ENCODE results near the gene ADPRM.
A peak's percentile ranks its signal among the peaks of the same experiment; 100 is the strongest.

The ADPRM gene

GRCh38 chr17:10754109-10754508, 56.7 kb downstream of the ADPRM start:
- no peak for DNase-seq (ENCODE audit: low spot score)
- Histone ChIP-seq H2AK5ac (ENCODE audit: low read depth, low read length) (no peak overlapping the region), H3K9me3 (replicated peaks in 1 of 2; ENCODE audit: control insufficient read depth in 2 of 2, insufficient read depth in 1 of 2, low read depth in 1 of 2, low read length in 2 of 2) (no peaks in the 10 kb centered on the region), H3K4ac (ENCODE audit: low read length) (no peak overlapping the region), H4K8ac (ENCODE audit: low read depth, low read length) (no peak overlapping the region), H2AFZ (ENCODE audit: low read length) (no peak overlapping the region), H2BK12ac (ENCODE audit: low read length) (no peak overlapping the region), H2BK5ac (ENCODE audit: low read length) (no peak overlapping the region), H3K4me3 (ENCODE audit: low read length in 2 of 2) (no peak overlapping the region), H3K27me3 (ENCODE audit: control insufficient read depth in 3 of 3, insufficient read depth in 3 of 3, low read depth in 1 of 3, low read length in 3 of 3) (peaks cover 0 to 13% (median 0%) of the 10 kb centered on the region in 3 experiments), H3K9ac (ENCODE audit: low read depth, low read length, poor library complexity) (no peak overlapping the region), H3K18ac (ENCODE audit: low read length) (no peak overlapping the region), H3K14ac (ENCODE audit: low read length) (no peak overlapping the region), H2BK15ac (ENCODE audit: low read length) (no peak overlapping the region), H3K27ac (replicated peaks; ENCODE audit: low read length) (no peak overlapping the region), H3K4me2 (ENCODE audit: insufficient read depth, low read length, poor library complexity, severe bottlenecking) (no peak overlapping the region), H3K36me3 (replicated peaks in 1 of 2; ENCODE audit: control insufficient read depth in 2 of 2, insufficient read depth in 2 of 2, low read length in 2 of 2) (no peaks in the 10 kb centered on the region), H3K4me1 (ENCODE audit: control insufficient read depth in 2 of 2, insufficient read depth in 1 of 2, low read depth in 1 of 2, low read length in 2 of 2) (peaks cover 2 to 19% of the 10 kb centered on the region in 2 donors), H4K91ac (ENCODE audit: low read depth, low read length, poor library complexity) (no peak overlapping the region), H2BK120ac (ENCODE audit: low read depth, low read length) (no peak overlapping the region), H3K23ac (ENCODE audit: low read depth, low read length, poor library complexity) (no peak overlapping the region), H3K79me1 (ENCODE audit: low read depth, low read length) (no peaks in the 10 kb centered on the region)
- no CpG with 5 or more reads among the region's 2 CpGs for WGBS, 2 donors (ENCODE audit: extremely low coverage in 2 of 2, insufficient read length in 2 of 2, insufficient replicate concordance in 1 of 2)

- no peaks in the 10 kb centered on the region for H3K36me3 ChIP-seq (replicated peaks in 1 of 2; ENCODE audit: control insufficient read depth in 2 of 2, insufficient read depth in 2 of 2, low read length in 2 of 2)
- no peak overlapping the region for H3K14ac ChIP-seq (ENCODE audit: low read length)
- no peak overlapping the region for H3K23ac ChIP-seq (ENCODE audit: low read depth, low read length, poor library complexity)
- H3K4me1 ChIP-seq (ENCODE audit: control insufficient read depth in 2 of 2, insufficient read depth in 1 of 2, low read depth in 1 of 2, low read length in 2 of 2) = peaks cover 2 to 19% of the 10 kb centered on the region in 2 donors
- H3K27me3 ChIP-seq (ENCODE audit: control insufficient read depth in 3 of 3, insufficient read depth in 3 of 3, low read depth in 1 of 3, low read length in 3 of 3) = peaks cover 0 to 10% (median 0%) of the 10 kb centered on the region in 3 experiments
- H2AK5ac ChIP-seq (ENCODE audit: low read depth, low read length) = no peak overlapping the region
- no peak overlapping the region for H4K8ac ChIP-seq (ENCODE audit: low read depth, low read length)
- no peak for DNase-seq (ENCODE audit: low spot score)
- H3K27ac ChIP-seq (replicated peaks; ENCODE audit: low read length) = no peak overlapping the region
- H4K91ac ChIP-seq (ENCODE audit: low read depth, low read length, poor library complexity) = no peak overlapping the region
- no peak overlapping the region for H2BK15ac ChIP-seq (ENCODE audit: low read length)
- H3K18ac ChIP-seq (ENCODE audit: low read length) = no peak overlapping the region
- H3K4me2 ChIP-seq (ENCODE audit: insufficient read depth, low read length, poor library complexity, severe bottlenecking) = peak overlapping the region; percentile 48
- peak overlapping the region; percentile 79 for H2AFZ ChIP-seq (ENCODE audit: low read length)
- H2BK12ac ChIP-seq (ENCODE audit: low read length) = no peak overlapping the region
- no peaks in the 10 kb centered on the region for H3K79me1 ChIP-seq (ENCODE audit: low read depth, low read length)
- no CpG with 5 or more reads among the region's 14 CpGs for WGBS, 2 donors (ENCODE audit: extremely low coverage in 2 of 2, insufficient read length in 2 of 2, insufficient replicate concordance in 1 of 2)
- no peak overlapping the region for H2BK5ac ChIP-seq (ENCODE audit: low read length)
- H3K9ac ChIP-seq (ENCODE audit: low read depth, low read length, poor library complexity) = no peak overlapping the region
- H2BK120ac ChIP-seq (ENCODE audit: low read depth, low read length) = no peak overlapping the region
- no peaks in the 10 kb centered on the region for H3K9me3 ChIP-seq (replicated peaks in 1 of 2; ENCODE audit: control insufficient read depth in 2 of 2, insufficient read depth in 1 of 2, low read depth in 1 of 2, low read length in 2 of 2)
- H3K4ac ChIP-seq (ENCODE audit: low read length) = no peak overlapping the region
- no peak overlapping the region for H3K4me3 ChIP-seq (ENCODE audit: low read length in 2 of 2)
Observed at GRCh38 chr17:10754861-10755591, 57.6 kb downstream of the ADPRM start.

GRCh38 chr17:10755592-10756127, 58.3 kb downstream of the ADPRM start:
- no peak overlapping the region for H3K4me3 ChIP-seq (ENCODE audit: low read length in 2 of 2)
- H3K4ac ChIP-seq (ENCODE audit: low read length) = no peak overlapping the region
- DNase-seq (ENCODE audit: low spot score) = no peak
- no CpG with 5 or more reads among the region's 3 CpGs for WGBS, 2 donors (ENCODE audit: extremely low coverage in 2 of 2, insufficient read length in 2 of 2, insufficient replicate concordance in 1 of 2)
- no peak overlapping the region for H3K14ac ChIP-seq (ENCODE audit: low read length)
- H3K4me1 ChIP-seq (ENCODE audit: control insufficient read depth in 2 of 2, insufficient read depth in 1 of 2, low read depth in 1 of 2, low read length in 2 of 2) = peaks cover 2 to 19% of the 10 kb centered on the region in 2 donors
- H3K18ac ChIP-seq (ENCODE audit: low read length) = peak overlapping the region; percentile 72
- H3K9ac ChIP-seq (ENCODE audit: low read depth, low read length, poor library complexity) = no peak overlapping the region
- no peak overlapping the region for H2AK5ac ChIP-seq (ENCODE audit: low read depth, low read length)
- H2BK5ac ChIP-seq (ENCODE audit: low read length) = no peak overlapping the region
- no peaks in the 10 kb centered on the region for H3K79me1 ChIP-seq (ENCODE audit: low read depth, low read length)
- no peak overlapping the region for H2BK12ac ChIP-seq (ENCODE audit: low read length)
- H4K8ac ChIP-seq (ENCODE audit: low read depth, low read length) = no peak overlapping the region
- no peak overlapping the region for H3K23ac ChIP-seq (ENCODE audit: low read depth, low read length, poor library complexity)
- H4K91ac ChIP-seq (ENCODE audit: low read depth, low read length, poor library complexity) = no peak overlapping the region
- no peaks in the 10 kb centered on the region for H3K36me3 ChIP-seq (replicated peaks in 1 of 2; ENCODE audit: control insufficient read depth in 2 of 2, insufficient read depth in 2 of 2, low read length in 2 of 2)
- peak overlapping the region; percentile 48 for H3K4me2 ChIP-seq (ENCODE audit: insufficient read depth, low read length, poor library complexity, severe bottlenecking)
- peaks cover 0 to 8% (median 0%) of the 10 kb centered on the region in 3 experiments for H3K27me3 ChIP-seq (ENCODE audit: control insufficient read depth in 3 of 3, insufficient read depth in 3 of 3, low read depth in 1 of 3, low read length in 3 of 3)
- H3K27ac ChIP-seq (replicated peaks; ENCODE audit: low read length) = no peak overlapping the region
- no peaks in the 10 kb centered on the region for H3K9me3 ChIP-seq (replicated peaks in 1 of 2; ENCODE audit: control insufficient read depth in 2 of 2, insufficient read depth in 1 of 2, low read depth in 1 of 2, low read length in 2 of 2)
- peak overlapping the region; percentile 79 for H2AFZ ChIP-seq (ENCODE audit: low read length)
- no peak overlapping the region for H2BK120ac ChIP-seq (ENCODE audit: low read depth, low read length)
- H2BK15ac ChIP-seq (ENCODE audit: low read length) = no peak overlapping the region

- H3K4me2 ChIP-seq (ENCODE audit: insufficient read depth, low read length, poor library complexity, severe bottlenecking) = no peak overlapping the region
- H2BK5ac ChIP-seq (ENCODE audit: low read length) = no peak overlapping the region
- peak overlapping the region; percentile 72 for H3K18ac ChIP-seq (ENCODE audit: low read length)
- no peaks in the 10 kb centered on the region for H3K9me3 ChIP-seq (replicated peaks in 1 of 2; ENCODE audit: control insufficient read depth in 2 of 2, insufficient read depth in 1 of 2, low read depth in 1 of 2, low read length in 2 of 2)
- H3K4ac ChIP-seq (ENCODE audit: low read length) = no peak overlapping the region
- peaks cover 0 to 8% (median 0%) of the 10 kb centered on the region in 3 experiments for H3K27me3 ChIP-seq (ENCODE audit: control insufficient read depth in 3 of 3, insufficient read depth in 3 of 3, low read depth in 1 of 3, low read length in 3 of 3)
- no peak overlapping the region for H2AFZ ChIP-seq (ENCODE audit: low read length)
- no peak overlapping the region for H4K8ac ChIP-seq (ENCODE audit: low read depth, low read length)
- no peaks in the 10 kb centered on the region for H3K79me1 ChIP-seq (ENCODE audit: low read depth, low read length)
- no peak overlapping the region for H2AK5ac ChIP-seq (ENCODE audit: low read depth, low read length)
- H3K14ac ChIP-seq (ENCODE audit: low read length) = no peak overlapping the region
- H2BK120ac ChIP-seq (ENCODE audit: low read depth, low read length) = no peak overlapping the region
- H2BK12ac ChIP-seq (ENCODE audit: low read length) = no peak overlapping the region
- H3K23ac ChIP-seq (ENCODE audit: low read depth, low read length, poor library complexity) = no peak overlapping the region
- no CpG with 5 or more reads among the region's 1 CpG for WGBS, 2 donors (ENCODE audit: extremely low coverage in 2 of 2, insufficient read length in 2 of 2, insufficient replicate concordance in 1 of 2)
- H3K9ac ChIP-seq (ENCODE audit: low read depth, low read length, poor library complexity) = no peak overlapping the region
- H3K36me3 ChIP-seq (replicated peaks in 1 of 2; ENCODE audit: control insufficient read depth in 2 of 2, insufficient read depth in 2 of 2, low read length in 2 of 2) = no peaks in the 10 kb centered on the region
- no peak overlapping the region for H2BK15ac ChIP-seq (ENCODE audit: low read length)
- no peak overlapping the region for H3K4me3 ChIP-seq (ENCODE audit: low read length in 2 of 2)
- no peak for DNase-seq (ENCODE audit: low spot score)
- no peak overlapping the region for H4K91ac ChIP-seq (ENCODE audit: low read depth, low read length, poor library complexity)
- no peak overlapping the region for H3K27ac ChIP-seq (replicated peaks; ENCODE audit: low read length)
- peaks cover 2 to 19% of the 10 kb centered on the region in 2 donors for H3K4me1 ChIP-seq (ENCODE audit: control insufficient read depth in 2 of 2, insufficient read depth in 1 of 2, low read depth in 1 of 2, low read length in 2 of 2)
Observed at GRCh38 chr17:10756185-10756584, 58.8 kb downstream of the ADPRM start.
